Measurements from ENCODE around the gene TENM3.

TENM3 gene

GRCh38 chr4:182454440-182455013, 211.3 kb downstream of the TENM3 start:
- TF ChIP-seq CTCF (IDR thresholded peaks at IDR 0.05; ENCODE audit: control insufficient read depth, insufficient read depth, low read depth, low read length, missing control alignments), result no peak
- peak; percentile 29 for DNase-seq (ENCODE audit: low read depth)

GRCh38 chr4:182465114-182465513, 221.9 kb downstream of the TENM3 start:
- no peak for DNase-seq (ENCODE audit: low read depth)
- no peak overlapping the region for H3K4me3 ChIP-seq (ENCODE audit: control insufficient read depth, low read depth, low read length)
- TF ChIP-seq CTCF (IDR thresholded peaks at IDR 0.05; ENCODE audit: control insufficient read depth, insufficient read depth, low read depth, low read length, missing control alignments), result no peak

More at GRCh38 chr4:182454440-182455013, 211.3 kb downstream of the TENM3 start:
- H3K4me3 ChIP-seq (ENCODE audit: control insufficient read depth, low read depth, low read length), result no peak overlapping the region

- no peak overlapping the region for H3K4me3 ChIP-seq (ENCODE audit: control insufficient read depth, low read depth, low read length)
- TF ChIP-seq CTCF (IDR thresholded peaks at IDR 0.05; ENCODE audit: control insufficient read depth, insufficient read depth, low read depth, low read length, missing control alignments), result no peak
- no peak for DNase-seq (ENCODE audit: low read depth)
Measured at GRCh38 chr4:182465979-182466378, 222.8 kb downstream of the TENM3 start.

- TF ChIP-seq CTCF (IDR thresholded peaks at IDR 0.05; ENCODE audit: control insufficient read depth, insufficient read depth, low read depth, low read length, missing control alignments), result no peak
- no peak for DNase-seq (ENCODE audit: low read depth)
- H3K4me3 ChIP-seq (ENCODE audit: control insufficient read depth, low read depth, low read length), result no peak overlapping the region
Measured at GRCh38 chr4:182470215-182470614, 227.0 kb downstream of the TENM3 start.

- DNase-seq (ENCODE audit: low read depth), result no peak
- no peak overlapping the region for H3K4me3 ChIP-seq (ENCODE audit: control insufficient read depth, low read depth, low read length)
- TF ChIP-seq CTCF (IDR thresholded peaks at IDR 0.05; ENCODE audit: control insufficient read depth, insufficient read depth, low read depth, low read length, missing control alignments), result no peak
Measured at GRCh38 chr4:182475539-182475938, 232.3 kb downstream of the TENM3 start.

- peak; percentile 3 for DNase-seq (ENCODE audit: low read depth)
- TF ChIP-seq CTCF (IDR thresholded peaks at IDR 0.05; ENCODE audit: control insufficient read depth, insufficient read depth, low read depth, low read length, missing control alignments), result peak; percentile 52
- no peak overlapping the region for H3K4me3 ChIP-seq (ENCODE audit: control insufficient read depth, low read depth, low read length)
Measured at GRCh38 chr4:182478475-182478874, 235.3 kb downstream of the TENM3 start.

GRCh38 chr4:182483685-182484084, 240.5 kb downstream of the TENM3 start:
- no peak overlapping the region for H3K4me3 ChIP-seq (ENCODE audit: control insufficient read depth, low read depth, low read length)
- no peak for DNase-seq (ENCODE audit: low read depth)
- no peak for TF ChIP-seq CTCF (IDR thresholded peaks at IDR 0.05; ENCODE audit: control insufficient read depth, insufficient read depth, low read depth, low read length, missing control alignments)
